IMR-90 (cell line): Measurements from ENCODE around the gene ABCA3.

Experiments used
- CEBPB ChIP-seq: IDR thresholded peaks from 2 replicates; pipeline ENCODE4 v1.6.1; 2012; ENCODE audit warnings: low read depth, low read length, improper control_type of control experiment
- CHD1 ChIP-seq: IDR thresholded peaks from 2 replicates; pipeline ENCODE4 v1.6.1; 2012; ENCODE audit warnings: low read depth, low read length, improper control_type of control experiment
- CTCF ChIP-seq: conservative IDR thresholded peaks from 2 replicates; pipeline ENCODE4 v1.5.1; 2012; ENCODE audit warnings: mild to moderate bottlenecking, low read depth, low read length, improper control_type of control experiment
- MAZ ChIP-seq: IDR thresholded peaks from 2 replicates; pipeline ENCODE4 v1.6.1; 2012; ENCODE audit warnings: low read depth, mild to moderate bottlenecking, low read length, improper control_type of control experiment, moderate library complexity, borderline replicate concordance
- MXI1 ChIP-seq: IDR thresholded peaks from 2 replicates; pipeline ENCODE4 v1.6.1; 2012; ENCODE audit warnings: low read depth, mild to moderate bottlenecking, low read length, moderate library complexity, borderline replicate concordance
- POLR2A ChIP-seq: IDR thresholded peaks from 2 replicates; pipeline ENCODE4 v1.6.1; 2012; ENCODE audit warnings: mild to moderate bottlenecking, low read depth, low read length
- RAD21 ChIP-seq: IDR thresholded peaks from 2 replicates; pipeline ENCODE4 v1.6.1; 2012; ENCODE audit warnings: low read length, improper control_type of control experiment
- RCOR1 ChIP-seq: IDR thresholded peaks from 2 replicates; pipeline ENCODE4 v1.6.1; 2012; ENCODE audit warnings: mild to moderate bottlenecking, low read length, improper control_type of control experiment; ENCODE audit not compliant: insufficient replicate concordance
- RFX5 ChIP-seq: IDR thresholded peaks from 2 replicates; pipeline ENCODE4 v1.8.0; 2012; ENCODE audit warnings: low read depth, mild to moderate bottlenecking, low read length, moderate library complexity
- SMC3 ChIP-seq: fragments of 150-350 bp; IDR thresholded peaks from 2 replicates; pipeline ENCODE4 v1.6.1; 2016; ENCODE audit warnings: low read depth, mild to moderate bottlenecking, antibody characterized with exemption, low read length, moderate library complexity
- TF ChIP-seq, protein P1 (sequence below): fragments of 150-350 bp; IDR thresholded peaks from 2 replicates; pipeline ENCODE4 v1.6.1; 2017; ENCODE audit warnings: mild to moderate bottlenecking, antibody characterized with exemption, low read length, low read depth

GRCh38 chr16:2317231-2318020, 23.1 kb downstream of the ABCA3 start:
- no peak for TF ChIP-seq CEBPB
- TF ChIP-seq MXI1: no peak
- no peak for TF ChIP-seq CHD1
- no peak for TF ChIP-seq CTCF
- TF ChIP-seq, protein P1, sequence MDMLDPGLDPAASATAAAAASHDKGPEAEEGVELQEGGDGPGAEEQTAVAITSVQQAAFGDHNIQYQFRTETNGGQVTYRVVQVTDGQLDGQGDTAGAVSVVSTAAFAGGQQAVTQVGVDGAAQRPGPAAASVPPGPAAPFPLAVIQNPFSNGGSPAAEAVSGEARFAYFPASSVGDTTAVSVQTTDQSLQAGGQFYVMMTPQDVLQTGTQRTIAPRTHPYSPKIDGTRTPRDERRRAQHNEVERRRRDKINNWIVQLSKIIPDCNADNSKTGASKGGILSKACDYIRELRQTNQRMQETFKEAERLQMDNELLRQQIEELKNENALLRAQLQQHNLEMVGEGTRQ: no peak
- no peak for TF ChIP-seq POLR2A
- TF ChIP-seq RFX5: no peak
- no peak for TF ChIP-seq MAZ
- no peak for TF ChIP-seq RAD21
- no peak for TF ChIP-seq SMC3
- no peak for TF ChIP-seq RCOR1
